Endothelial cell (in vitro differentiated cells): ENCODE measurements around the gene MTPN. TPM values are rescaled to one million over a fixed set of nuclear protein-coding genes. Genes with fewer than 3 reads are reported as not detected.

Experiments used
- DNase-seq: peaks from one replicate; pipeline ENCODE4 v3.0.0; 2021; ENCODE audit warnings: low spot score
- H3K27ac Mint-ChIP-seq: one replicate; pipeline ENCODE4 v1.8.0; 2021; ENCODE audit warnings: mixed read lengths, inconsistent platforms; ENCODE audit not compliant: unreplicated experiment
- H3K27me3 Mint-ChIP-seq: one replicate; pipeline ENCODE4 v1.8.0; 2021; ENCODE audit warnings: mild to moderate bottlenecking, moderate library complexity, mixed read lengths, inconsistent platforms; ENCODE audit not compliant: unreplicated experiment
- H3K36me3 Mint-ChIP-seq: one replicate; pipeline ENCODE4 v1.8.0; 2021; ENCODE audit warnings: mild to moderate bottlenecking, low read depth, mixed read lengths, inconsistent platforms; ENCODE audit not compliant: unreplicated experiment
- H3K4me1 Mint-ChIP-seq: one replicate; pipeline ENCODE4 v1.8.0; 2021; ENCODE audit warnings: mild to moderate bottlenecking, mixed read lengths, inconsistent platforms; ENCODE audit not compliant: unreplicated experiment
- H3K4me3 Mint-ChIP-seq: one replicate; pipeline ENCODE4 v1.8.0; 2021; ENCODE audit warnings: mild to moderate bottlenecking, mixed read lengths, inconsistent platforms; ENCODE audit not compliant: unreplicated experiment
- H3K9me3 Mint-ChIP-seq: one replicate; pipeline ENCODE4 v1.8.0; 2021; ENCODE audit warnings: mixed read lengths, inconsistent platforms; ENCODE audit not compliant: unreplicated experiment
- CTCF ChIP-seq: fragments of 200-600 bp; sonication (generic); IDR thresholded peaks from one replicate; pipeline ENCODE4 v1.5.0; 2021; ENCODE audit warnings: antibody characterized with exemption; ENCODE audit not compliant: unreplicated experiment
- total RNA-seq: library from RNA; stranded (reverse); fragmentation: NEBNext Ultra II Directional; extraction: Animal tissue kit (Norgen Biotek cat#: 25700); gene quantifications from one replicate; pipeline ENCODE4 v1.2.1, GENCODE V29; 2021; ENCODE audit not compliant: unreplicated experiment

Gene MTPN
- total RNA-seq, 1 donor from 2014 or later = 183 TPM

DNA sequence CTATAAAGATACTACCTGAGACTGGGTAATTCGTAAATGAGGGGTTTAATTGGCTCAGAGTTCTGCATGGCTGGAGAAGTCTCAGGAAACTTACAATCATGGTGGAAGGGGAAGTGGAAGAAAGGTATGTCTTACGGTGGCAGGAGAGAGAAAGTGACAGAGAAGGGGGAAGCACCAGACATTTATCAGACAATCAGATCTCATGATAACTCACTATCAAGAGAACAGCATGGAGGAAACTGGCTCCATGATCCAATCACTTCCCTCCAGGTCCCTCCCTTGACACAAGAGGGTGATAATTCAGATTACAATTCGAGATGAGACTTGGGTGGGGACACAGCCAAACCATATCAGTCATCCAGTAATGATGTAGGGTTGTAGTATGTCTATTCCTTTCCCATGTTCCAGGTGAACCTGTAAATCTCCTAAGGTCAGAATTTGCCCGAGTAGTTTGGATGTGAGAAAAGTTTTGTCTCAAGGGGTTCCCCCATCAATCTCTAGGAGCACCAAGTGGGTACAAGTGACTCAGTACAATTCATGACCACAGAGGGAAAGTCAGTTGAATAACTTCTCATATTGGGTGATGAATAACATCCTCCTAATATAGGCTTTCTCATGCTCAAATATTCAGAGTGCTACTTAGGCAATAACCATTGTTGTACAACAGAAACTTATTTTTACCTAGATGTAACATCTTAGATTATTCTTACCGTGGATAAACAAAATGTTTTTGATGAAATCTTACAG, 39.7 kb upstream of the MTPN start:
- Mint-ChIP-seq H3K27ac (no peak overlapping the region), H3K4me3 (no peak overlapping the region), H3K36me3 (no peaks in the 10 kb centered on the region), H3K4me1 (no peaks in the 10 kb centered on the region), H3K27me3 (no peaks in the 10 kb centered on the region), H3K9me3 (no peaks in the 10 kb centered on the region)
- DNase-seq = no peak
- TF ChIP-seq CTCF = no peak

GRCh38 chr7:136015638-136016037, 38.5 kb upstream of the MTPN start:
- H3K9me3 Mint-ChIP-seq = no peaks in the 10 kb centered on the region
- no peak for TF ChIP-seq CTCF
- DNase-seq = no peak
- H3K36me3 Mint-ChIP-seq = no peaks in the 10 kb centered on the region
- no peak overlapping the region for H3K4me3 Mint-ChIP-seq
- H3K4me1 Mint-ChIP-seq = no peaks in the 10 kb centered on the region
- no peaks in the 10 kb centered on the region for H3K27me3 Mint-ChIP-seq
- H3K27ac Mint-ChIP-seq = no peak overlapping the region

DNA sequence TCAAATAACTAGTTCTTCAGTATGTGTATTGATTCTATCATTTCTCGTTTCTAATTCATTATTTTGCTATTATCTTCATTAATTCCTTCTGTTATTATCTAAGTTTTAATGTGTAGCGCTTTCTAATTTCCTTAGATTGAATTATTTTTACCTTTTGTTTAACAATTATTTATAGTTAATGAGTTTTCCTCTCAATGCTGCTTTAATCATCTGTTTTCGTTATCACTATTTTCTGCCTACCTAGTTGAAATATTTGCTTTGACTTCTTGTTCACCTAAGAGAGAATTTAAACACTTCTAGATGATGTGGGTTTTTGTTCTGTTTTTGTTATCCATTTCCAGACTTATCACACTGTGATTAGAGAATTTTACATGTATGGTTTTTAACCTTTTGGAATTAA, 37.5 kb upstream of the MTPN start:
- Mint-ChIP-seq H3K9me3 (no peaks in the 10 kb centered on the region), H3K27ac (no peak overlapping the region), H3K4me1 (no peaks in the 10 kb centered on the region), H3K36me3 (no peaks in the 10 kb centered on the region), H3K27me3 (no peaks in the 10 kb centered on the region), H3K4me3 (no peak overlapping the region)
- TF ChIP-seq CTCF = no peak
- DNase-seq = no peak

GRCh38 chr7:136012238-136012637, 35.1 kb upstream of the MTPN start:
- Mint-ChIP-seq H3K27ac (no peak overlapping the region), H3K9me3 (no peaks in the 10 kb centered on the region), H3K4me1 (no peaks in the 10 kb centered on the region), H3K4me3 (no peak overlapping the region), H3K27me3 (no peaks in the 10 kb centered on the region), H3K36me3 (no peaks in the 10 kb centered on the region)
- TF ChIP-seq CTCF = no peak
- no peak for DNase-seq

- DNase-seq = no peak
- H3K27ac Mint-ChIP-seq = no peak overlapping the region
- no peaks in the 10 kb centered on the region for H3K9me3 Mint-ChIP-seq
- no peak overlapping the region for H3K4me3 Mint-ChIP-seq
- no peaks in the 10 kb centered on the region for H3K36me3 Mint-ChIP-seq
- peak; percentile 94 for TF ChIP-seq CTCF
- H3K27me3 Mint-ChIP-seq = no peaks in the 10 kb centered on the region
- no peaks in the 10 kb centered on the region for H3K4me1 Mint-ChIP-seq
These were observed 32.4 kb upstream of the MTPN start for GRCh38 chr7:136009488-136010079.
